NCI-H128 (cell line): ENCODE measurements around the gene RILP.

Experiments
- DNase-seq: peaks from one replicate; lab custom pipeline; 2025; ENCODE audit not compliant: unreplicated experiment; lab: John Stamatoyannopoulos, UW

RILP gene

DNA sequence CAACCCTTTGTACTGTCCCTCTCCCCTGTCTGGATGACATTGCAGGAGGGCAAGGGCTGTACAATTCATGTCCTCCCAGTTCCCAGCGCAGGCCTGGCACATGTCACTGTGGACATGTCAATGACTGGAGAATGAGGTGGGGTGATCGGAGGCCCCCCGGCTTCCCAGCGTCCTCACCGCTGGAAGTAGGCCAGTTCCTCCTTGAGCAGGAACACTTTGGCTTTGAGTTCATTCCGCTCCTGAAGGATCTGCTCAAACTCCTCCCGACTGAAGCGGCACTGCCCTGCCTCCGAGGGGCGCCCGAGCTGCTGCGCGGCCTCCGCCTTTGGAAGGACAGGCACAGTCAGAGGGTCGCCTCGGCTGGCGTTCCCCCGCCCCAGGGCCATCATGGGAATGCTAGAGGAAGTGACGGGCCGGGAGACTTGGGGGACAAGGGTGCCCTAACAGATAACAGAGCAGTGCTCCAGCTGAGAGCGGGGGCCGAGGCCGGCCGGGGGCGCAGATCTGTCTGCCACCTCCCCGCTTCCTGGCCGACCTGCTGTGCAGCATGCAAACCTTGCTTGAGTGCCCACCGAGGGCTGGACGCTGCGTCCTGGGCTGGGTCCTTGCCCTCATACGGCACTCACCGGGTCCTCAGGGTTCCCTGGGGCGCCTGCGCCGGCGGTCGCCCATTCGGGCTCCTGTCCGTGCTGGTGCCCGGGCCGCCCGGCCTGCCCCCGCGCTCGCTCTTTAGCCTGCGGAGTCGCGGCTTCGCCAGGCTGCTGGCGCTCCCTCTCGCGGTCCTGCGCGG is 1.3 kb downstream of the RILP start:
- DNase-seq: no peak

DNA sequence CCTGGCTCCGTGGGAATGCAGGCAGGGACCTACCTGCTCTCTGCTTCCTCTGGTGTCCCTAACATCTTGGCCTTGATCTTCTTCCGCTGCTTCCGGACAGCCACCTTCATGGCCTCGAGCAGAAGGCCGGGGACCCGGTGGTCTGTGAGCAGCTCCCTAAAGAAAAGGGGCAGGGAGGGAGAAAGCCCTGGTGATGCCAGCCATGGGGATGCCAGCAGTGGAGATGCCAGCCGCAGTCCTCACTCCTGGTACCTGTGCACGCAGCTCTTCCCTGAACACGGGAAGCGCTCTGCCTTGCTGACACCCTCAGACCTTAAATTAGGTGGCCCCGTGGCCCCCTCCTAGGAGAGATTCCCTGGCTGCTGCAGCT is 1.9 kb downstream of the RILP start:
- no peak for DNase-seq

DNA sequence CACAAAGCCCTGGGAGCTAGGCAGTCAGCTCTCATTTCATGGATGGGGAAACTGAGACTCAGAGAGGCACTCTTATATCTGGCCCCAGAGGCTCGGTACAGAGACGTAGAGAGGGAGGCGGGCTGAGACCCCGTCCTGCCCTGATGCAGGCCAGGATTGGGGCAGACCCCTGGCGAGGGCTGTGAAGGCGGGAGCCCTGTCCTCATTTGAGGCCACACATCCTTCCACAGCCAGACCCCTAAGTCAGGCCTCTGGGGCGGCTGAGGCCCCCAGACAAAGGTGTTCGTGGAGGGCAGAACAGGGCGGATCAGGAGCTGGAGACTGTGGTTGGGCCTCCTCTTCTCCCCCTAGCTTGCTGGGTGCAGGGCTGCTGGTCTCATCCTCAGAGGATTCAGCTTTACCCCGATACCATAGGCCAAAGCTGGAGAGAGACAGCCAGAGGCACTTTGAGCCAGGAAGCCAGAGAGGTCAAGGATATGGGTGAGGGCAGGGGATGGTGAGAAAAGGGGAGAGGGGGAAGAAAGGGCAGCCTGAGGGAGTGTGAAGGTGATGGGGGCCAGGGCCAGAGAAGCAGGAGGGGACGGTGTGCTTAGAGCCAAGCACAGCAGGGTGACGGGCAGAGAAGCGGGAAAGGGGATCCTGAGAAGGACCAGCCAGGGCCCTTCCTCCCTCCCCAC is 3.3 kb downstream of the RILP start:
- no peak for DNase-seq

DNA sequence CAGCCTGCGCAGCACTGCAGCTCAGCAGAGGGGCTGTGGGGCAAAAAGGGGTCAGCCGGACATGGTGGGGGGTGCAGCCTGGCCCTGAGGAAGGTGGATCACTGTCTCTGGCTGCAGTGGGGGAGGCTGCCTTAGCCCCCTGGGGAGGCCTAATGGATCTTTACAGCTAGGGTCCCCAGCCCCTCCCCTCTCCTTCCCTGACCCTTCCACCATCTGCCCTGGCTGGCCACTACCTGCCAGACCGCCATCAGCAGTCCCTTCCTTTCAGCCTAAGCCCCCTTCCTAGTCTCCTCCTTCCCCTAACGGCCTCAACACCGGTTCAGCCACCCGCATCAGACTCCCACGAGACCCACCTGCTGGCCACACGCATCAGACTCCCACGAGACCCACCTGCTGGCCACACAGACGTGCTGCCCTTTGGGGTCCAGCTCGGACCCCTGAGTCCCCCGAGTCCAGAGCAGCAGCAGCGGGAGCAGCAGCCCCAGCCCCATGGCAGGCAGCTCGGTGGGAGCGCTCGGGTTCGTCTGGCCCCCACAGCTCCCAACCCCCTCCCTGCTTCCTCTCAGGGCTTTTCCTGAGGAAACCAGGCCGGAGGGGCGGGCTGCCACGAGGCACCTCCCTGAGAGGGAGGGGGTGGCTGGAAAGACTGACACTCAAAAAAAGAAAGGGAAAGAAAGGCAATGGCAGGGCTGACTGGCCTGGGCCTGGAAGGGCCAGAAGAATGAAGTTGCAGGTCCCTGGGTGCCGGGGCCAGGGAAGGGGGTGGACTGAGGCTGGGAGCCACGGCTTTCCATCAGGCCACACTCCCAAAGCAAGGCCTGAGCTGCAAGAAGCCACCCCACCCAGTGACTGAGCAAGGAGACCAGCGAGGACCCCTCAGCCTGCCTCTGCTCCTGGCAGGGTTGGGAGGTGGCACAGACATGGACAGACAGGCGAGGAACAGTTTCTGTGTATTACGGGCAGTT is 4.2 kb downstream of the RILP start, which contains the start of gene SCARF1:
Gene SCARF1, minus strand, starts transcription at position 526 of the 965 bp plus-strand sequence. Its CDS starts 35 bp downstream, at position 491.
- DNase-seq: no peak

DNA sequence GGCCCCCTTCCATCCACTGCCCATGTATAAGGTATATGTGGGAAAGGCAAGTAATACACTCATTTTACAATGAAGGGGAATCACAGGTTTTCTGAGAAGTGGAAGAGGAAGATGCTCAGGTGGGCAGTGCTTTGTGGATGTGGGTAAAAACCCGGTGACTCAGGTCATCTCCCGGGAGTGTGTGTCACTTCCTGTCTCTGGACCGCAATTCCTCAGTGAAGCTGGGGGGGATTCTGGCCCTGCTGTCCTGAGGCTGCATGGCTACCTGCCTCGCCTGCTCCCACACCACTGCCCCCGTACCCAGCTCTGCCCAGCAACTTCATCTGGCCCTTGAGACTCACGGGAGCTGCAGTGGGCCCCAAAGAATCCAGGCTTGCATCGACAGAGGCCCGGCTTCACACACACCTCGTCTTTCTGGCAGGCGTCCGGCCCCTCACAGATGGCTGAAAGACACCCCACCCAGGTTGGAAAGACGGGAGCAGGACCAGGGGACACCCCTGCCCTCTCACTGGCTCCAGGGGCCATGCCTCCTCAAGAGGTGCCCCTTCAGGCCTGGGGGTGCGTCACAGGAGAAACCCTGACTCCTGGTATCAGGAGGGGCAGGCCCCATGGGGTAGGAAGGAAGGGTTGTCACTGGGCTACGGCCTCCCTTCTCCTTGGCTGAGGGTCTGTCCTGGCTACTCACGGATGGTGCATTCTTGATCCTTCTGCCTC is 5.0 kb downstream of the RILP start:
- no peak for DNase-seq

DNA sequence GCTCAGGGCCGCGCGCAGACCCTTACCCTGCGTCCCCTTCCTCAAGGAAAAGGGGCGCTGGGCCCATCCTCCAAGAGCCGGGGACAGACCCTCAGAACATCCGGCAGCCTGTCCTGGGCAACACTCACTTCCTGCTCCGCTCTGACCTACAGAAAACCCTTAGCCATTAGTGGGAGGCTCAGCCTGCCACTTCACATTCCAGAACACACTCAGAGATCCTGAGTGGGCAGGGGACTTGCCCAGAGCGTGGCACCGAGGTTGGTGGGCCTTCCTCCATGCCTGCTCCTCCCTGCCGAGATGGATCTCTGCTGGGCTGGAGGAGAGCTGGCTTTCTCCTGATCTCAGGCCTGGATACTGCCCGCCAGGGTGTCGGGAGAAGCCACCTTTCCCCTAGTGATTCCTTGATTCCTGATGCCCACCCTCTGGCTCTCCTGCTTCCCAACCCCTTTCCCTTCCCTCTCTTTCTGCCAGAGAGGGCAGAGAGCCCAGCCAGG is 5.6 kb downstream of the RILP start:
- DNase-seq: no peak

GRCh38 chr17:1643293-1643998 is 6.2 kb downstream of the RILP start:
- DNase-seq: no peak

DNA sequence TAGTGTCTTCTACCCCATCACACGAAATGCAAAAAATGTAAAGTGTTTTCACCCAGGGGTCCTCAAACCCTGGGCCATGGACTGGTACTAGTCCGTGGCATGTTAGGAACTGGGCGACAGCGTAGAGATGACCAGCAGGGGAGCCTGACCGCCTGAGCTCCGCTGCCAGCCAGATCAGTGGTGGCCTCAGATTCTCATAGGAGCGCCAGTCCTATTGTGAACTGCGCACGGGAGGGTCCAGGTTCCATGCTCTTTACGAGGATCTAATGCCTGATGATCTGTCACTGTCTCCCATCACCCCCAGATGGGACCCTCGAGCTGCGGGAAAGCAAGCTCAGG is 8.6 kb downstream of the RILP start:
- DNase-seq: no peak

DNA sequence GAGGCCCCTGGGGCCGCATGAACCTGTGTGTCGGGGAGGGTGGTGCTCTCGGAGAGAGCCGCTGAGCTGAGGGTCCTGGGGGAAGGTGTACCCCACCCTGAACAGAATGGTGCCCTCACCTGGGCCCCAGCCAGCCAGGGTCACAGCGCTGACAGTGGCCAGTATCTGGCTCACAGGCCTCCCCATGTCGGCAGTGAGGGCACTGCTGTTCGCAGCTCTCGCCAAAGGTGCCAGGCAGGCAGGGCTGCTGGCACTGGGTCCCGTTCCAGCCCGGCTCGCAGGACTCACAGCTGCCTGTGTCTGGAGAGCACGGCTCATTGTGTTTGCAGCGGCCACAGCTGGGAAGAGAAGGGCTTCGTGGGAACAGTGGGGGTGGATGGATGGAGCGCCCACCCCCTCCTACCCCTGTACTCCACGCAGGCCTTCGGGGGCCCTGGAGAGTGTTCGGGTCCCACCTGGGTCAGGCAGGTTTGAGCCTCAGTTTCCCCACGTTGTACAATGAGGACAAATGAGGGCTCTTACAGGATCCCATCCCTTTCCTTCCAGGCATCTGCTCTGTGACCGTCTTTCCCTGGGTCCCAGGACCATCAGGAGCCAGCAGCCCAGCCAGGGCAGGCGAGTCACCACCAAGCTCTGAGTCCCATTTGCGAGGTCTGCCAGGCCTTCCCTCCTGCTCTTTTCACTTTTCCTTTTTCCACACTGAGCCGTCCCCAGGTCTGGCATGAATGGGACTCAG is 9.2 kb downstream of the RILP start:
- DNase-seq: no peak

- DNase-seq: no peak
Measured at GRCh38 chr17:1639549-1640180, 10.0 kb downstream of the RILP start.

DNA sequence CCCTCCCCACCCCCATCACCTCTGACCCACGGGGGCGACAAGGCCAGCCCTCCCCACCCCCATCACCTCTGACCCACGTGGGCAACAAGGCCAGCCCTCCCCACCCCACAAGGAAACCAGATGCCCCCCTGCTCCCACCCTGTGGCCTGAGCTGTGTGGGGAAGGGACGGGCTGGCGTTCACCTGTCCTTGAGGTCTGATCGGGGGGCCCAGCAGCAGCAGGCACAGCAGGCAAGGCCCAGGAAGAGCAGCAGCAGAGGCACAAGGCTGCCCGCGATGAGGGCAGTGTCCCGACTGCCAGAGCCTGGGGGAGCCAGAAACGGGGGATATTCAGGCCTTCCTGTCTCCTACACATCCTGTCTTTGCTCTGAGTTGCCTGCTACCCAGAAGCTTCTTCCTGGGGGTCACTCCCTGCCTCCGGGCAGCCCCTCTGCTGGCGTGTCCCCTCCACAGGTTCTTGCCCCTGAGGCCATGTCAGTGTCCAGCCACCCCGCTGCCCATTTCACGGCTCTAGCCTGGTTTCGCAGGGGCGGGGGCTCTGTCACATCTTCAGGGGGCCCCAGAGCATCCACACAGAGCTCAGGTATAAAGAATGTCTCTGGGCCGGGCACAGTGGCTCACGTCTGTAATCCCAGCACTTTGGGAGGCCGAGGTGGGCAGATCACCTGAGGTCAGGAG is 10.9 kb downstream of the RILP start:
- DNase-seq: no peak

- DNase-seq: no peak
Measured at GRCh38 chr17:1638171-1638590, 11.5 kb downstream of the RILP start.

DNA sequence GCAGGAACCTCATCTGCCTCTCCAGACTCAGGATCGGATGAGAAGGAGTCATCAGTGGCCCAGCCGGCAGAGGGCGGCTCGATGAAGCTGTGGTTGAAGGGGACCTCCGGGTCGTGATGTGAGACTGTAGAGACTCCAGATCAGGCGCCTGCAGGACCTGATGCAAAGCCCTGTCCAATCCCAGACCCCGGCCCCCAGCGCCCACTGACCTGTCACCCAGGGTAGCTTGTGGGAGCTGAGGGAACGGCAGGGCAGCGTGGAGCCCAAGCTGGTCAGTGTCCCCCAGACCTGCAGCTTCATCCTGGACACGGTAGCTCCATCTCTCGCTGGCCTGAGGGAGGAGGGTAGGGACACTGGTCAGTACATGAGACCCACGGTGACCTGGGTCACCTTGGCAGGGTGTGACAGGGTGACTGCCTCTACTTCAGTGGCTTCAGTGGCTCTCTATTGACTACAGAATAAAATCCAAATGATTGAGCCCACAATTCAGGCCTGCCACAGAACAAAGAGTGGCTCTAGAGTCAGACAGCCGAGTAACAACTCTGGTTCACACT is 12.9 kb downstream of the RILP start:
- no peak for DNase-seq

DNA sequence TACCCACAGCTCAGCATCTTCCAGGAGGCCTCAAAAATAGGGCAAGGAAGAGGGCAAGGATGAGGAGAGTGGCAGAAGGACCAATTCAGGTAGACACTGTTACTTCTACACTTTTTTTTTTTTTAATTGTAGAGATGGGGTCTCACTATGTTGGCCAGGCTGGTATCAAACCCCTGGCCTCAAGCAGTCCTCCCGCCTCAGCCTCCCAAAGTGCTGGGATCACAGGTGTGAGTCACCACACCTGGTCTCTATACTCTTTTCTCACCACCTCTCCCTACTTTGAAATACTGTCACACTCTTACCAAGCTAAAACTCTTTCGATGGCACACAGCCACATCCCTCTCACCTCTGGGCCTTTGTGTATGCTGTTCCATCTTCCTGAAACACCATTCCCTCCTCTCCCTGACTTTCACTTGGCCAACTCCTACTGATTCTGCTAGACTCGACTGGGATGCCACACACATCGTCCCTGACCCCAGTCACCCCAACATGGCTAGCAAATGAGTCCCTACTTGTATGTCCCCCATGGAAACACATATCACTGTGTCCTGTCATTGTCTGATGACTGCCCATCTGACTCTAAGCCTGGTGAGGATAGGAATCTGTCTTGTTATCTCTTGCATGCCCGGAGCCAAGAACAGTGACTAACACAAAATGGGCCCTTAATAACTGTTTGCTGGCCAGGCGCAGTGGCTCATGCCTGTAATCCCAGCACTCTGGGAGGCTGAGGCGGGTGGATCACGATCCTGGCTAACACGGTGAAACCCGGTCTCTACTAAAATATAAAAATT is 13.8 kb downstream of the RILP start:
- no peak for DNase-seq

DNA sequence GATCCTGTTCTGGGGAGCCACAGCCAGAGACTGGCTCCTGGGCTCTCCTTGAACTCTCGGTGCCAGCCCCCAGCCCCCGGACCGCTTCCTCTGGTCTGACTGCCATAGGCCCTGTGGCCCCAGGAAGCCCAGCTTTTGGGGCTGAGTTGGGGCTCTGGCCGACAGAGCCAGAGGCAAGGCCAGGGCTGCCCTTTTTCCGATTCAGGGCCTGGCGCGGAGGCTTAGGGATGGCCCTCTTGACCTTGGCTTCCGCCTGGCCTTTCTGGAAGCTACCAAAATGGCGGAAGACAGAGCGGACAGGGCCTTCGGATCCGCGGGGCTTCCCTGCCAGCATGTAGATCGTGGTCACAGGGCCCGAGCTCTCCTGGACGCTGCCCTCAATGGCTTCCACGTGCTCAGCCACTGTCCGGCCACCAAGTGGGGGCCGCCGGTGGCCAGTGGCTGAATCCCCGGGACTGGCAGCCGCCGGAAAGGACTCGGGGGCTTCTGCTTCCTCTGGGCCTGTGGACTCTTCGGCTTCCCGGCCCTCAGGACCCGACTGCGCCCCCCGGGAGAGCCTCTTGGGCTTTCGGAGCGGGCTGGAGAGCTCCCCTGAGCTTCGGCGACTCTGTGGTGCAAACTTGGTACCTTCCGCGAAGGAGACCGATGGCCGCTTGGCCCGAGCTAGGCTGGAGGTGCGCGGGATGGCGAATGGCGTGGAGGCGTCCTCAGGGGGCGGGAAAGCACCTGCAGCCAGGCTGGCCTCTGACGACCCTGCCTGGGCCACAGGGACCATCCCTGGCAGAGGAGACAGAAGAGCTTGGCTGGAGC is 14.6 kb downstream of the RILP start:
- no peak for DNase-seq

DNA sequence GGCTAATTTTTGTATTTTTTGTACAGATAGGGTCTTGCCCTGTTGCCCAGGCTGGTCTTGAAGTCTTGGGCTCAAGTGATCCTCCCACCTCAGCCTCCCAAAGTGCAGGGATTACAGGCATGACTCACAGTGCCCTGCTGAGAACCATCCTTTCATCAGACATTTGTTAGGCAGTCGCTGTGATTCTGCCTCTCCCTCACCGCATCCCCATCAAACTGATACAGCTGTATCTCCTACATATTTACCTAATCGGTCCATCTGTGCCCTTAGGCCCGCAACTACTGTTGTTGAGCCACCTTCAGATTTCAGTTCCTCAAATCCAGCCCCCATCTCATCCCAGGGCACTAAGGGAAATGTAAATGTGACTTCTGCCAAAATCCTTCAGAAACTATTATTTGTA is 19.0 kb downstream of the RILP start:
- DNase-seq: no peak
